Keratinocyte (primary cell): ENCODE measurements around the gene MSRB1.

Experiments
- CTCF ChIP-seq, 3 experiments: IDR thresholded peaks in 1 of 3; conservative IDR thresholded peaks in 1 of 3; optimal IDR thresholded peaks in 1 of 3; 2 replicates in 2 of 3; 3 replicates in 1 of 3; pipeline versions ENCODE3 to v1.5.1; 2011; ENCODE audit warnings: low read length in 3 of 3, mild to moderate bottlenecking in 3 of 3, moderate library complexity in 2 of 3, control low read depth in 1 of 3, inconsistent platforms in 1 of 3; ENCODE audit not compliant: insufficient read depth in 2 of 3; ENCODE audit errors: extremely low read depth in 1 of 3
- EZH2 ChIP-seq: IDR thresholded peaks from one replicate; pipeline ENCODE4 v1.6.1; 2012; ENCODE audit warnings: inconsistent platforms, mild to moderate bottlenecking, low read length, moderate library complexity

- TF ChIP-seq CTCF (optimal IDR thresholded peaks at IDR 0.05 in 1 of 3, IDR thresholded peaks at IDR 0.05 in 1 of 3, conservative IDR thresholded peaks at IDR 0.05 in 1 of 3; ENCODE audit: extremely low read depth in 1 of 3, insufficient read depth in 2 of 3, low read length in 3 of 3) = no peak
- no peak for TF ChIP-seq EZH2
Observed at GRCh38 chr16:1908983-1909382, 34.0 kb downstream of the MSRB1 start.
